Right lobe of liver (tissue), 4 donors: ENCODE data around the gene POMC.

Experiments
- CTCF ChIP-seq, 4 donors: fragments of 200-600 bp in 3 of 4; fragments of 450-650 bp in 1 of 4; IDR thresholded peaks; one replicate each; pipeline versions ENCODE4 v1.5.1 to v1.8.0; 2016 to 2022; ENCODE audit warnings: antibody characterized with exemption in 4 of 4, mild to moderate bottlenecking in 2 of 4
- POLR2A ChIP-seq: fragments of 450-650 bp; IDR thresholded peaks from one replicate; pipeline ENCODE4 v1.6.1; 2017; ENCODE audit warnings: antibody characterized with exemption, mild to moderate bottlenecking
- donor health status: DM: no; HTN: no; CAD: no.
- donor health status: DM: no; HTN: no; CAD: no.
- donor health status: DM: no; HTN: yes; CAD: no.

GRCh38 chr2:25168256-25169072, at the start of gene POMC:
- TF ChIP-seq CTCF (IDR thresholded peaks at IDR 0.05) (no peak), POLR2A (no peak)
